ENCODE results near the gene PALLD.

- no peak for TF ChIP-seq POLR2A (IDR thresholded peaks at IDR 0.05)
- TF ChIP-seq CTCF (IDR thresholded peaks at IDR 0.05), result no peak
Observed at GRCh38 chr4:168572002-168572401, 75.2 kb downstream of the PALLD start.

Measured in testis (tissue), 2 donors.